Lung (tissue), 12 donors: ENCODE results near the gene BEND6. TPM values are rescaled to one million over a fixed set of nuclear protein-coding genes. Genes with fewer than 3 reads are reported as not detected.
"Not testable (repeated sequence)": the region's sequence is repeated elsewhere in the genome, so short reads cannot be mapped to it uniquely, and the experiment has no call there.

Experiments
- ATAC-seq: fragments of 200-7000 bp; cut with Tn5 transposase; one replicate; pipeline ENCODE4 v1.9.1; 2020; ENCODE audit warnings: moderate number of reproducible peaks; ENCODE audit not compliant: insufficient read depth, low FRiP score
- DNase-seq, 3 donors: peaks; one replicate each; pipeline ENCODE4 v3.0.0-alpha.2; 2013 to 2017
- H3K27ac ChIP-seq, 2 donors: one replicate each; pipeline ENCODE4 v1.5.1; 2013; ENCODE audit warnings: mild to moderate bottlenecking in 2 of 2, moderate library complexity in 2 of 2, control low read depth in 1 of 2, inconsistent platforms in 1 of 2, low read depth in 1 of 2, low read length in 1 of 2
- H3K27me3 ChIP-seq, 3 donors: one replicate each; pipeline ENCODE4 v1.5.1; 2013; ENCODE audit warnings: low read length in 2 of 3; ENCODE audit not compliant: control insufficient read depth in 3 of 3, insufficient read depth in 3 of 3
- H3K36me3 ChIP-seq, 4 donors: one replicate each; pipeline ENCODE4 v1.5.1; 2013; ENCODE audit warnings: low read length in 4 of 4, mild to moderate bottlenecking in 1 of 4, moderate library complexity in 1 of 4; ENCODE audit not compliant: control insufficient read depth in 4 of 4, insufficient read depth in 4 of 4
- H3K4me1 ChIP-seq, 5 donors: one replicate each; pipeline ENCODE4 v1.5.1; 2013; ENCODE audit warnings: low read length in 5 of 5, mild to moderate bottlenecking in 2 of 5, moderate library complexity in 1 of 5; ENCODE audit not compliant: control insufficient read depth in 5 of 5, insufficient read depth in 5 of 5
- H3K4me3 ChIP-seq: one replicate; pipeline ENCODE4 v1.5.1; 2013; ENCODE audit warnings: mild to moderate bottlenecking, control low read depth, moderate library complexity
- H3K9ac ChIP-seq, 2 donors: one replicate each; pipeline ENCODE4 v1.5.1; 2013; ENCODE audit warnings: low read length in 2 of 2, control low read depth in 1 of 2; ENCODE audit not compliant: insufficient read depth in 1 of 2
- H3K9me3 ChIP-seq, 4 donors: one replicate each; pipeline ENCODE4 v1.5.1; 2013; ENCODE audit warnings: low read length in 3 of 4, mild to moderate bottlenecking in 1 of 4, moderate library complexity in 1 of 4; ENCODE audit not compliant: control insufficient read depth in 4 of 4, insufficient read depth in 3 of 4
- CTCF ChIP-seq: IDR thresholded peaks from 2 replicates; pipeline ENCODE4 v1.5.1; 2012; ENCODE audit warnings: mild to moderate bottlenecking; ENCODE audit errors: control extremely low read depth, extremely low read depth
- WGBS, 2 donors: extraction: QIAGEN DNeasy Blood & Tissue Kit; methylation state at CpG; one replicate each; pipeline ENCODE4 v1.1.7; 2013; 5-methylcytosine and 5-hydroxymethylcytosine counted together
- polyA plus RNA-seq, 2 donors: library from polyadenylated mRNA; stranded (reverse); fragments of 200-250 nt; gene quantifications; one replicate each; pipeline ENCODE4 v1.2.1, GENCODE V29; 2013
- total RNA-seq, 2 donors: library from RNA; depleted of rRNA in 1 of 2; stranded (reverse); fragments of >200 nt in 1 of 2; gene quantifications; one replicate each; pipeline ENCODE4 v1.2.1, GENCODE V29; 2014 to 2021
- donor health status: control.
- donor health status: control.
- donor health status: Bipolar disorder and iron deficiency.
- donor health status: healthy.
- donor health status: DM: yes; HTN: yes; CAD: no.

The BEND6 gene
- total and polyA plus RNA-seq, 4 donors: 0.23 to 0.95 (median 0.51) TPM

- Histone ChIP-seq H3K27ac (no peak overlapping the region), H3K36me3 (no peaks in the 10 kb centered on the region), H3K27me3 (no peaks in the 10 kb centered on the region), H3K9ac (no peak overlapping the region), H3K4me3 (no peak overlapping the region), H3K4me1 (no peaks in the 10 kb centered on the region), H3K9me3 (peaks cover 0 to 7% (median 0%) of the 10 kb centered on the region in 4 donors)
- no peak for TF ChIP-seq CTCF
- ATAC-seq (no peak), DNase-seq (no peak)
Measured at GRCh38 chr6:57002197-57002596, 47.3 kb downstream of the BEND6 start.

GRCh38 chr6:57004292-57004691 lies 49.4 kb downstream of the BEND6 start:
- Histone ChIP-seq H3K27me3 (no peaks in the 10 kb centered on the region), H3K9ac (no peak overlapping the region), H3K4me3 (no peak overlapping the region), H3K36me3 (no peaks in the 10 kb centered on the region), H3K4me1 (no peaks in the 10 kb centered on the region), H3K27ac (no peak overlapping the region), H3K9me3 (peaks cover 0 to 2% (median 0%) of the 10 kb centered on the region in 4 donors)
- no peak for TF ChIP-seq CTCF
- WGBS, 2 donors: 94 to 95% methylated on average over 14 of the region's 14 CpGs
- DNase-seq (no peak), ATAC-seq (no peak)

- Histone ChIP-seq H3K9me3 (no peaks in the 10 kb centered on the region), H3K4me1 (no peaks in the 10 kb centered on the region), H3K27me3 (no peaks in the 10 kb centered on the region), H3K27ac (no peak overlapping the region), H3K9ac (no peak overlapping the region), H3K4me3 (no peak overlapping the region), H3K36me3 (no peaks in the 10 kb centered on the region)
- no peak for TF ChIP-seq CTCF
- no peak for ATAC-seq
- no peak for DNase-seq
- 40 to 70% methylated on average over 3 of the region's 3 CpGs for WGBS, 2 donors
Measured at GRCh38 chr6:57006101-57006500, 51.2 kb downstream of the BEND6 start.

- DNase-seq, H3K4me3 ChIP-seq, H3K9ac ChIP-seq, ATAC-seq, H3K4me1 ChIP-seq, H3K27ac ChIP-seq, H3K27me3 ChIP-seq, H3K9me3 ChIP-seq, H3K36me3 ChIP-seq: not testable (repeated sequence)
- 93 to 94% methylated on average over 2 of the region's 2 CpGs for WGBS, 2 donors
Measured at GRCh38 chr6:57008069-57008468, 53.2 kb downstream of the BEND6 start.
